GM21619 (cell line): ENCODE results near the gene LRRC8B.

Source experiments
- ATAC-seq: cut with Tn5 transposase; IDR thresholded peaks from one replicate; pipeline ENCODE4 v1.9.1; 2021; ENCODE audit not compliant: unreplicated experiment

Gene LRRC8B

DNA sequence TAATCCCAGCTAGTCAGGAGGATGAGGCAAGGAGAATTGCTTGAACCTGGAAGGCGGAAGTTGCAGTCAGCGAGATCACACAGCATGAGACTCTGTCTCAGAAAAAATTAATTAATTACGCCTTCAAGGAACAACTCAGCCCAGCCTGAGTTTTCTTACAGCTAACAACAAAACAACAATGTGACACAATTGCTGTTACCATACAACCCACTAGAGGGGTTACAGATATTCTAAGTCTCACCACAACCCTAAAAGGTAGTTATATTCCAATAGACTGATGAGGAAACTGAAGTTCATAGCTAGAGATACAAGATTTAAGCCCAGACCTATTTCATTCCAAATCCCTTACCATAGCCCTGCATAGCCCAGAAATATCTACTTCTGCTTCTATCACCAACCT, 105.4 kb downstream of the LRRC8B start:
- no peak for ATAC-seq

DNA sequence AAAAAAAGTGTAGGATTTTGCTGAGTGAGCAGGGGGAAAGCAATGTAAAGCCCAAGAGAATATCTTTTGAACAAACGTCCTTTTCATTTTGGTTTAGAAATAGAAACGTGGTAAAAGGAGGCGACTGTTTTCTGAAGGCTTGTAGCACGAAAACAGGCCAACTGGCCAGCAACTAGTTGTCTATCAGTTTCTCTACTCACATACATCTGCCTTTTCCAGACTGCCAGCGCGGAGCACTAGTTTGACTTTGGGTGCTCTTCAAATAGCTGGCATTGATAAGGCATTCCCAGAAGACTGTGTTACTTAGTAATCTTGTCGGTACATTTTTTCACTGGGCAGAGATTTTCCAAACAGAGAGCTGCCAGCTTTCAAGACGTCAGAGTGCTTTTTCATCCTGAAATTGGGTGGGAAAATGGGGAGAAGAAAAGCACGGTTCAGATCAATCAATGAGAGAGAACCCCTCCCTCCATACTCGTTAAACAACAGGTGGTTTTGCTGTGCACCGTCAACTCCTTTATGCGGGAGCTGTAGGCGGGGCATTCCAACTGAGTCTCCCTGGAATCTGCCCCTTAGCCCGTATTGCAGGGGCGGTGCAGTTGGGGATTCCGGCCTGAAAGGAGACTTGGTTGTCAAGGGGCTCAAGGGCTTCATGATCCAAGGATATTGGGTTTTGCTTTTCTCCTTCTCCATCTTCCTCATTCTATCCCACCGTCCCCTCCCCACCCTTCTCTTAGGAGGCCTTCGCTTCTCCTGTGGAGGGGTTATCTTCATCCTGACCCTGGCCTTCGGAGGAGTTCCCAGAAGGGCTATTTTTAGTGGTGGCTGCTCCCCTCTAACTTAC, 107.4 kb downstream of the LRRC8B start:
- no peak for ATAC-seq

DNA sequence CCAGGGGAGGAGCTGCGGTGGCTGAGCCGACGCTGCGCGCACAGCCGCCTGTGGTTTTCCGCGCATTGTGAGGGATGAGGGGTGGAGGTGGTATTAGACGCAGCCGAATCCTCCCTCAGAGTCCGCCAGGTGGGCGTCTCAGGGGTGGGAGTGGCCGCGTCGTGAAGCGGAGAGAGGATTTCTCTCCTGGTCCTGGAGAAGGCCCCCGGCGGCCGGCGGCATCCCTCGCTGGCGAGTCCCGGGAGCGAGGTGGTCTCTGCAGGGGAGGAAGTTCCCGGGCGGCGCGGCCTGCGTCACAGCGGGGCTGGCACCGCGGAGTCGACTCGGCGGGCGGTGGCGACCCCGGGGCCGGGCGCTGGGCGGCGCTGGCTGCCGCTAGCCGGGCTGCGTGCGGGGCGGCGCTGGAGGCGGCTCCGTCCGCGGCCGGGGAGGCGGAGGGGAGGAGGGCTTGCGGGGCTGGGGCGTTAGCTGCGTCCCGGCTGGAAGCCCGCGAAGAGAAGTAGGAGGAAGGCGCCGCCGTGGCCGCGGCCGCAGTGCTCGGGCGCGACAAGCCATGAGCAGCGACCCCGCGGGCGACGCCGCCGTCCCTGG, 108.1 kb downstream of the LRRC8B start, which contains the start of gene LRRC8C:
Gene LRRC8C (plus strand): TSS at position 464 of the 591 bp plus-strand sequence. CDS start 53,354 bp downstream, outside the sequence.
- peak; percentile 85 for ATAC-seq

DNA sequence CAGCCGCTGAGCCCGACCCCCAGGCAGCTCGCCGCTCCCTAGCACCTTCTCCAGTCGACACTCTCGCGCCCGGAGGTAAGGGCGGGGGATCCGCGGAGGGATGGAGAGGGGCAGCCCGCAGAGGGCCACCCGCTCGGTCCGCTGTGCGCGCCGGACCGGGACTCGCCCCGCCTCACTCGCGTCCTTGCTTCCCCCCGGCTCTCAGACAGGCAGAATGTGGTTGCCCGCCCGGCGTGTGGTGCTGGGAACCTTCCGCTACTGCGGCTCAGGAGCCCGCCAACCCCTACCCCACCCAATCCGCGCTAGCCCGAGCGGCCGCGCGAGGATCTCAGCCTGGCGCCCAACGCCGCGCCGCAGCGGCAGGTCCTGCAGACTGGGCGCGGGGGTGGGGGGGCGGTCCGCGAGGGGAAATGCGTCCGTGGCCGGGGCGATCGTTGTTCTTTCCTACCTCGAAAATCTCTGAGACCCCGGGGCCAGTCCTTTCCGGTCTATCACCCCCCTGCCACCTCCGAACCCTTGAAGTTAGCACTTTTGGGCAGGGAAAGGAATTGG, 108.7 kb downstream of the LRRC8B start:
- ATAC-seq: peak; percentile 45

DNA sequence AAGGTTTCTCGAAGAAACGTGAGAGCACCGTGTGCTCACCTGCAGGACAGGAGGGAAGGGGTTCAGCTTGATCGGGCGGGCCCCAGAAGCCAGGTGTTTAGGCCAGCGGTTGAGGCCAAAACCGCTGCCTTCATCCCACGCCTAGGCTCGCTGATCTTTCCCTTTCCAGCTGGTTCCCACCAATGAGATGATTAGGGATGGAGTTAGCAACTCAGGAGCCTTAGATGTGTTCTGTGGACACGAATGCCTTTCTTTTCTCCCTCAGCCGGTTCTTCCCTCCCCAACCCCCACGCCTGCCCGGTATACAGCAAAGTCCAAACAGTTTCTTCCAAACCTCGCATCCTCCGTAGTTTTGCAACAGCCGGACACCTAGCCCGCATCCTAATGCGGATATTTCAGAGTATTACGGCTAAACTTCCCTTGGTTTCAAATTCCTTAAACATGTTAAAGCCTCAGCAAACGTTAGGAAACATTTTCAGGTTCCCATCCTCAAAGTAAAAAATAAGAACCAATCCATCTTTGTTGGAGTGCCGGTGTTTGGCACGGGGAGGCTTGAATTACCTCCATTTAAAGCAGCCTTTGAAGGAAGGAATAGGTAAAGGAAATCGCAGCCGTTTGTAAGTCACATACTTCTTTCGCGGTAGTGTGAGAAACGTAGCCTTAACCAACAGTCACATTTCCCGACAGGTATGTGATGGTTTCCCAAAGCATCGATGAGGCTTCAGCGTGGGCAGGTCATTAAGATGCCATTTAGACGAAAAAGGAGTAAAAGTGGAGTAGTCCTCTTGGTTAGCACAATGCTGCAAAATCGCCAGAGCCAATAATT, 109.4 kb downstream of the LRRC8B start:
- ATAC-seq: no peak

DNA sequence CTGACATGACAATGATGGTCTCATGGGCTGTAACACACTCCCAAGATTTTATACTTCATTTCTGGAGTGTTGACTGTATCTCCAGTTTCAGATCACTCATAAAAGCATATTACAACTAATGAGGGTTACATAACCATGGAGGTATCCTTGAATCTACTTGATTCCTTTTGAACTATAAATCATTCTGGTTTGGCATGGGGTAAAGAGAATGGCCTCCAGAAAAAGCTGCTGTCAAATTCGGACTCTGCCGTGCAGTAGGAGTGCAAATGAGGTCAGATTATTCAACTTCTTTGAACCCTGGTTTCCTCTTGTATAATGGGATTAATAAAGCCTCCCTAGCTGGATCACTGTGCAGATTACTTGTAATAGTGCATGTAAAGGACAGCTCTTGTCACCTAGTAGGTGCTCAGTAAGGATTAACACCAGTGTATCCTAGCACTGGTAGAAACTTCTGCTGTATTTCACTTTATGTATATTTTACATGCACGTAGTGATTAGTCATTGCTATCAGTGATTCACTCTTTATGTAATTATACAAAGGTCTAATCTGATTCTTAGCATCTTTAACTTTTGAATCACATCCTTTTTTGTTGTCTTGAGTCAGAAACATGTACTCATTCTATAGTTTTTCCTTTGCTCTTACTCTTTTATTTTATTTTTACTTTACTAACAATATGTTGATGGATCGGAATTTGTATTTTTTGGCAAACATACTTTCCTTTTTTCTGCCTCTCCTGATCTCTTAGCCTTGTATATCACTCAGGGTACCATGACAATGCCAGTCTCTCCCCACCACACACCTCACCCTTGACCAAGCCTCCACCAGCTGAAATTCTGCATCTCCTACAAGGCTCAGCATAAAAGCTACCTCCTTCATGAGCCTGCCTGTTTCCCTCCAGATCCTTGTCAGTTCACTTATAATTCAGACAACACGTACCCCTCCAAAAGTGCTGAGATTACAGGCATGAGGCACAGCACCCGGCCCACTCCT, 111.5 kb downstream of the LRRC8B start:
- ATAC-seq: no peak

DNA sequence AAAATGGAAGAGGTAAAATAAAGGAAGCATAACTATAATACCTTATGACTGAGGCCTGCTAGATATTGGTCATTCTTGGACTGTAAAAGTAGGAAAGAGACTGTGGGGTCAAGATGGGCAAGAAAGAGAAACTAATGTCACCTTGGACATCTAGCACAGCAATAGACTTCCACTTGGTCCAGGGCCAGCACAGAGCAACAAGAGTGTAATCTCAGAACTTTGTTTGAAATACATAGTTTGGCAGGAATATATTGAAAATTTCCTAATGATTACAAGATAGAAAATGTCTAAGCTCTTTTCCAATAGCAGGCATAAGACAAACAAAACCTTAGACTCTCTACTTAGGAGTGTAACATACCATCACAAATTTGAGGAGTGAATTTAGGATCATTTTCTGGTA, 112.9 kb downstream of the LRRC8B start:
- no peak for ATAC-seq

DNA sequence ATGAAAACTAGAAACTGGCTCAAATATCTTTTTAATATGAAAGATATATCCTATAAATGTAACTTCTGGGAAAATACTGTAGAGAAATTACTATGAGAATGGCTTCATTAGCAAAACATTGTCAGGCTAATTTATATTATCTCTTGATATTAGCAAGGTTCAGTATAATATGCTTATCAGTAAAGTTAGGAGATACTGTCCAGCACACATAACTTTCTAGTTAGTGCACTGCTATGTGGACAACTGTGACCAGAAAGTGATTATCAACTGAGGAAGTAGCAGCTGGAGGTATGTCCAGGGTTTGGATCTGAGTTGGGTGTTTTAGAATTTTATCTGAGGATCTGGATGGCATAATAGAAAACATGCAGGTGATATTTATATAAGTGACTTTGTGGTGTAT, 115.8 kb downstream of the LRRC8B start:
- no peak for ATAC-seq

DNA sequence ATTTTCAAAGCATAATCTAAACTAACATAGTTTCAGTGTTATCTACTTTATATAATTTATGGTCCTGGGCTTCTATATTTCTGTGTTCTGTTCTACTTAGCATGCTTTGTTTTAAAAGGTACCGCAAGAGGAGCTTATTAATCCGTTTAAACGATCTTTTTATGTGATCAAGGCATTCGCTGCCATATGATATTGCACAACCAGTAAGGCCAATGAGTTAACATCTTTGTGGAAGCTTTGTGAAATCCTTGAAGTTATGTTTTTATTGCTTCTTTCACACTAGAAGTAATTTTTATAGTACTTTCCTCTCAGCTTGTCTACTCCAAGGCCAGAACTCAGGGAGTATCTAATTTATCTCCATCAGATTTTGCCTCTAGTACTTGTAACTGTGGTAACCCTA, 117.2 kb downstream of the LRRC8B start:
- ATAC-seq: no peak

DNA sequence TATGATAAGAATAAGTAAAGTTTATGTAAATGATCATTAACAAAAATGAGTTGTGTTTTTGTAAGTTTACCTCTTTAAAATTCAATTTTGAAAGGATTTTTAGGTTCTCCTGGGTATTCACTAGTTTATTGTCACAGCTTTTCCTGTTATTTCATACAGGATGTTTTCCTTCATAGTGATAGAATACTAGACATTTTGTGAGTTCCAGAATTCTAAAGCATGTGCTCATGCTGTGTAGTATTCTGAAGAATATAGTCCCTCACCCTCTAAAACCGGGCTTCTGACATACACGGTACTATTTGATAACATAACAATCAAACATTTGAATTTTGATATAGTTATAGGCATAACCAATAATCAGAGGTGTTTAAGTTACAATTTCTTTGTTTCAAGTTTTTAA, 118.9 kb downstream of the LRRC8B start:
- ATAC-seq: no peak

DNA sequence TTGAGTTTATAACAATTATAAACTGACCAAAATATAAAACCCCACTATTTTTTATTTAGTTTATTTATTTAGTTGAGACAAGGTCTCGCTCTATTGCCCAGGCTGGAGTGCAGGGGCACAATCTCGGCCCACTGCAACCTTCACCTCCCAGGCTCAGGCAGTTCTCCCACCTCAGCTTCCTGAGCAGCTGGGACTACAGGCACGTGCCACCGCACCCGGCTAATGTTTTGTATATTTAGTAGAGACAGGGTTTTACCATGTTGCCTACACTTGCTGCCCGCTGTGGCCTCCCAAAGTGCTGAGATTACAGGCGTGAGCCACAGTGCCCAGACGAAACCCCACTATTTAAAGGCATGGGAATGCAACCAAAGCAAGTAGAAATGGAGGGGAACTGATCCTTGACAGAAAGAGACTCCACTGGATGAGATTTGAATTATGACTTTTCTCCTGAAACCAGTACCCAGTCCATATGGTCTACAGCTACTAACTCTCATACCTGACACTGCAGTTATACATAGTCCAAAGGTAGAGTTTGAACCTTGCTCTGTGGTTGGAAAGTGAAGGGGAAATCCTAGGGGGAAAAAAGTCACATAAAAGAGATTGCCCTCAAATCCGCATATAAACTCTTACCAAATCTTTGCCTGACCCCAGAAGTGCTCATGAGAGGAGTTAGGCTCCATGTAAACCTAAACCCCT, 119.6 kb downstream of the LRRC8B start:
- no peak for ATAC-seq

DNA sequence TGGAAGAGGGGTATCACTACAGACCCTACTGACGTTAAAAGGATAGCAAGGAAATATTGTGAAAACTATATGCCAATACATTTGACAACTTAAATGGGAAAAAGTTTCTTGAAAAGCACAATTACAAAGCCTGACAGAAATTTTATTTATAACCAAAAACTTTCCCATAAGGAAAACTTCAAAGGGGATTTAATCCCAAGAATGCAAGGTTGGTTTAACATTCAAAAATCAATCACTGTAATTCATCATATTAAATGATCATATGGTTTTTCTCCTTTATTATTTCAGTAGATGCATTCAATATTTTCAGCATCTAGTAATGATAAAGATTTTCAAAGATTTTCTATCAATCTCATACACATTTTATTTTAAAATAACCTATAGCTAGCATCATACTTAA, 121.6 kb downstream of the LRRC8B start:
- ATAC-seq: no peak
